Activated CD4-positive, alpha-beta T cell treated with anti-CD3 and anti-CD28 coated beads for 24 hours (primary cell): ENCODE results near the gene CTNNA3.

ENCODE experiments used
- DNase-seq, 2 donors: peaks; one replicate each; pipeline ENCODE4 v3.0.0-alpha.2; 2020; ENCODE audit warnings: low read depth in 2 of 2

Gene CTNNA3

GRCh38 chr10:66869635-66870034 lies 826.4 kb downstream of the CTNNA3 start:
- DNase-seq, result no peak

GRCh38 chr10:66862687-66863258 lies 833.2 kb downstream of the CTNNA3 start:
- DNase-seq, result no peak

GRCh38 chr10:66860376-66860945 lies 835.5 kb downstream of the CTNNA3 start:
- no peak for DNase-seq

GRCh38 chr10:66852811-66853210 lies 843.2 kb downstream of the CTNNA3 start:
- DNase-seq, result no peak

GRCh38 chr10:66848856-66849255 lies 847.1 kb downstream of the CTNNA3 start:
- DNase-seq, result no peak

- no peak for DNase-seq
Measured at GRCh38 chr10:66844176-66844942, 851.6 kb downstream of the CTNNA3 start.

- DNase-seq, result no peak
Measured at GRCh38 chr10:66843396-66843795, 852.6 kb downstream of the CTNNA3 start.

GRCh38 chr10:66842867-66843266 lies 853.1 kb downstream of the CTNNA3 start:
- no peak for DNase-seq

GRCh38 chr10:66842371-66842770 lies 853.6 kb downstream of the CTNNA3 start:
- DNase-seq, result no peak

- DNase-seq, result no peak
Measured at GRCh38 chr10:66838656-66839055, 857.3 kb downstream of the CTNNA3 start.

GRCh38 chr10:66837990-66838389 lies 858.0 kb downstream of the CTNNA3 start:
- DNase-seq, result no peak

GRCh38 chr10:66837335-66837734 lies 858.7 kb downstream of the CTNNA3 start:
- DNase-seq, result no peak

- DNase-seq, result no peak
Measured at GRCh38 chr10:66836771-66837170, 859.2 kb downstream of the CTNNA3 start.

- no peak for DNase-seq
Measured at GRCh38 chr10:66836057-66836456, 859.9 kb downstream of the CTNNA3 start.

GRCh38 chr10:66835400-66835799 lies 860.6 kb downstream of the CTNNA3 start:
- DNase-seq, result no peak

- no peak for DNase-seq
Measured at GRCh38 chr10:66834802-66835201, 861.2 kb downstream of the CTNNA3 start.

GRCh38 chr10:66833861-66834260 lies 862.1 kb downstream of the CTNNA3 start:
- no peak for DNase-seq

- DNase-seq, result no peak
Measured at GRCh38 chr10:66832781-66833422, 863.1 kb downstream of the CTNNA3 start.

GRCh38 chr10:66828957-66829356 lies 867.0 kb downstream of the CTNNA3 start:
- no peak for DNase-seq

- DNase-seq, result no peak
Measured at GRCh38 chr10:66827353-66827752, 868.6 kb downstream of the CTNNA3 start.

GRCh38 chr10:66823301-66823700 lies 872.7 kb downstream of the CTNNA3 start:
- DNase-seq, result no peak

GRCh38 chr10:66822801-66823200 lies 873.2 kb downstream of the CTNNA3 start:
- no peak for DNase-seq

- DNase-seq, result no peak
Measured at GRCh38 chr10:66819691-66820090, 876.3 kb downstream of the CTNNA3 start.
